Measurements from ENCODE around the gene AXDND1. TPM values are rescaled to one million over a fixed set of nuclear protein-coding genes. Genes with fewer than 3 reads are reported as not detected.

Gene AXDND1
- total and polyA plus RNA-seq, 2 experiments from 2014 or later, result not detected

GRCh38 chr1:179327196-179327595 lies 38.6 kb upstream of the AXDND1 start:
- H2AFZ ChIP-seq, result no peak overlapping the region
- H3K9ac ChIP-seq, result no peak overlapping the region
- no peaks in the 10 kb centered on the region for H3K9me3 ChIP-seq (ENCODE audit: low read depth)
- no peaks in the 10 kb centered on the region for H3K27me3 ChIP-seq (replicated peaks; ENCODE audit: insufficient read depth)
- in situ Hi-C loops (cut with MboI), result loop anchor here (25.0 kb wide), 1 partner anchor 240 kb away; the partner anchor contains the start of gene TOR3A
- H3K36me3 ChIP-seq (ENCODE audit: low read depth), result peaks cover 36% of the 10 kb centered on the region; the same call in 1 of the 2 replicates
- H3K4me2 ChIP-seq (ENCODE audit: unreplicated experiment), result no peak overlapping the region
- no peak overlapping the region for H3K4me3 ChIP-seq
- H3K27ac ChIP-seq, result no peak overlapping the region
- TF ChIP-seq EZH2 (IDR thresholded peaks at IDR 0.05; ENCODE audit: insufficient read depth, poor library complexity, severe bottlenecking) (no peak), EZH2phosphoT487 (IDR thresholded peaks at IDR 0.05; ENCODE audit: insufficient read depth, low read depth) (no peak)
- no peaks in the 10 kb centered on the region for H3K4me1 ChIP-seq (ENCODE audit: insufficient read depth)
- no peaks in the 10 kb centered on the region for H4K20me1 ChIP-seq (ENCODE audit: insufficient read depth)
- WGBS, 2 experiments (ENCODE audit: low coverage in 1 of 2, low lambda C conversion rate in 2 of 2, missing lambda C conversion rate in 2 of 2), result 88% methylated on average over 7 of the region's 7 CpGs
- H3K9me2 ChIP-seq (ENCODE audit: insufficient read depth), result no peaks in the 10 kb centered on the region
- peaks cover 33% of the 10 kb centered on the region for H3K79me2 ChIP-seq (ENCODE audit: insufficient read depth)
- H3F3A ChIP-seq (ENCODE audit: insufficient read depth), result no peaks in the 10 kb centered on the region
- no peak for DNase-seq

- no peaks in the 10 kb centered on the region for H3K27me3 ChIP-seq (replicated peaks; ENCODE audit: insufficient read depth)
- WGBS, 2 experiments (ENCODE audit: low coverage in 1 of 2, low lambda C conversion rate in 2 of 2, missing lambda C conversion rate in 2 of 2), result 77 to 87% methylated on average over 3 of the region's 3 CpGs
- in situ Hi-C loops (cut with MboI), result loop anchor here (25.0 kb wide), 1 partner anchor 240 kb away; the partner anchor contains the start of gene TOR3A
- no peak for DNase-seq
- H3F3A ChIP-seq (ENCODE audit: insufficient read depth), result no peaks in the 10 kb centered on the region
- H3K79me2 ChIP-seq (ENCODE audit: insufficient read depth), result peaks cover 28% of the 10 kb centered on the region
- no peak overlapping the region for H3K4me3 ChIP-seq
- H3K9me2 ChIP-seq (ENCODE audit: insufficient read depth), result no peaks in the 10 kb centered on the region
- no peak overlapping the region for H3K9ac ChIP-seq
- H3K27ac ChIP-seq, result no peak overlapping the region
- peaks cover 31% of the 10 kb centered on the region; the same call in 1 of the 2 replicates for H3K36me3 ChIP-seq (ENCODE audit: low read depth)
- no peaks in the 10 kb centered on the region for H3K4me1 ChIP-seq (ENCODE audit: insufficient read depth)
- TF ChIP-seq EZH2 (IDR thresholded peaks at IDR 0.05; ENCODE audit: insufficient read depth, poor library complexity, severe bottlenecking) (no peak), EZH2phosphoT487 (IDR thresholded peaks at IDR 0.05; ENCODE audit: insufficient read depth, low read depth) (no peak)
- no peaks in the 10 kb centered on the region for H3K9me3 ChIP-seq (ENCODE audit: low read depth)
- H3K4me2 ChIP-seq (ENCODE audit: unreplicated experiment), result no peak overlapping the region
- no peak overlapping the region for H2AFZ ChIP-seq
- no peaks in the 10 kb centered on the region for H4K20me1 ChIP-seq (ENCODE audit: insufficient read depth)
These were observed 38.1 kb upstream of the AXDND1 start for GRCh38 chr1:179327679-179328078.

GRCh38 chr1:179329862-179330261 lies 35.9 kb upstream of the AXDND1 start:
- Histone ChIP-seq H3K9me2 (ENCODE audit: insufficient read depth) (no peaks in the 10 kb centered on the region), H3F3A (ENCODE audit: insufficient read depth) (no peaks in the 10 kb centered on the region), H2AFZ (no peak overlapping the region), H3K79me2 (ENCODE audit: insufficient read depth) (peaks cover 16% of the 10 kb centered on the region), H3K4me2 (ENCODE audit: unreplicated experiment) (no peak overlapping the region), H4K20me1 (ENCODE audit: insufficient read depth) (no peaks in the 10 kb centered on the region), H3K4me3 (no peak overlapping the region), H3K4me1 (ENCODE audit: insufficient read depth) (no peaks in the 10 kb centered on the region), H3K9ac (no peak overlapping the region), H3K36me3 (ENCODE audit: low read depth) (0 out of 2 replicates have a peak, but pooled peaks cover 13% of the 10 kb centered on the region), H3K9me3 (ENCODE audit: low read depth) (no peaks in the 10 kb centered on the region), H3K27ac (no peak overlapping the region), H3K27me3 (replicated peaks; ENCODE audit: insufficient read depth) (no peaks in the 10 kb centered on the region)
- DNase-seq, result no peak
- WGBS, 2 experiments (ENCODE audit: low coverage in 1 of 2, low lambda C conversion rate in 2 of 2, missing lambda C conversion rate in 2 of 2), result 97 to 98% methylated on average over 2 of the region's 2 CpGs
- in situ Hi-C loops (cut with MboI), result loop anchor here (25.0 kb wide), 1 partner anchor 243 kb away; the partner anchor contains the start of gene TOR3A
- TF ChIP-seq EZH2 (IDR thresholded peaks at IDR 0.05; ENCODE audit: insufficient read depth, poor library complexity, severe bottlenecking), result no peak
- TF ChIP-seq EZH2phosphoT487 (IDR thresholded peaks at IDR 0.05; ENCODE audit: insufficient read depth, low read depth), result no peak

GRCh38 chr1:179334440-179334839 lies 31.3 kb upstream of the AXDND1 start:
- H3K4me1 ChIP-seq (ENCODE audit: insufficient read depth), result no peaks in the 10 kb centered on the region

More at GRCh38 chr1:179334440-179334839, 31.3 kb upstream of the AXDND1 start:
- Histone ChIP-seq H2AFZ (no peak overlapping the region), H3F3A (ENCODE audit: insufficient read depth) (no peaks in the 10 kb centered on the region), H3K79me2 (ENCODE audit: insufficient read depth) (peaks cover 9% of the 10 kb centered on the region), H3K4me3 (no peak overlapping the region), H3K4me2 (ENCODE audit: unreplicated experiment) (no peak overlapping the region), H3K9me2 (ENCODE audit: insufficient read depth) (no peaks in the 10 kb centered on the region), H3K27ac (no peak overlapping the region), H3K27me3 (replicated peaks; ENCODE audit: insufficient read depth) (no peaks in the 10 kb centered on the region), H3K9me3 (ENCODE audit: low read depth) (no peaks in the 10 kb centered on the region), H4K20me1 (ENCODE audit: insufficient read depth) (no peaks in the 10 kb centered on the region), H3K9ac (no peak overlapping the region), H3K36me3 (ENCODE audit: low read depth) (no peaks in the 10 kb centered on the region)
- 96 to 97% methylated on average over 4 of the region's 4 CpGs for WGBS, 2 experiments (ENCODE audit: low coverage in 1 of 2, low lambda C conversion rate in 2 of 2, missing lambda C conversion rate in 2 of 2)
- in situ Hi-C loops (cut with MboI), result loop anchor here (25.0 kb wide), 1 partner anchor 247 kb away; the partner anchor contains the start of gene TOR3A
- TF ChIP-seq EZH2 (IDR thresholded peaks at IDR 0.05; ENCODE audit: insufficient read depth, poor library complexity, severe bottlenecking) (no peak), EZH2phosphoT487 (IDR thresholded peaks at IDR 0.05; ENCODE audit: insufficient read depth, low read depth) (no peak)
- no peak for DNase-seq

Data from GM23248 (cell line).